Upper lobe of left lung (tissue), 4 donors: ENCODE results near the gene NFIB.

ENCODE experiments used
- CTCF ChIP-seq, 6 experiments: fragments of 450-650 bp in 4 of 6; fragments of 200-600 bp in 2 of 6; sonication (generic) in 2 of 6; IDR thresholded peaks; one replicate each; pipeline ENCODE4 v1.5.1; 2016 to 2019; ENCODE audit warnings: antibody characterized with exemption in 6 of 6
- EP300 ChIP-seq, 4 donors: sonication (generic); formaldehyde crosslinking; IDR thresholded peaks; one replicate each; pipeline ENCODE4 v1.5.1; 2017; ENCODE audit warnings: antibody characterized with exemption in 4 of 4, control low read depth in 2 of 4
- POLR2AphosphoS5 ChIP-seq, 2 donors: sonication (generic); formaldehyde crosslinking; IDR thresholded peaks; one replicate each; pipeline ENCODE4 v1.5.1; 2017; ENCODE audit warnings: antibody characterized with exemption in 2 of 2

GRCh38 chr9:14111696-14112095 lies 202.2 kb downstream of the NFIB start:
- TF ChIP-seq CTCF (IDR thresholded peaks at IDR 0.05) (no peak), POLR2AphosphoS5 (IDR thresholded peaks at IDR 0.05) (no peak), EP300 (IDR thresholded peaks at IDR 0.05) (no peak)
